GM12878 (cell line): ENCODE measurements around the gene UNC45A. TPM values are rescaled to one million over a fixed set of nuclear protein-coding genes. Genes with fewer than 3 reads are reported as not detected.

ENCODE experiments used
- ATAC-seq: fragments of 200-7000 bp; cut with Tn5 transposase; 3 replicates; pipeline ENCODE4 v1.9.1; 2020; ENCODE audit warnings: mild to moderate bottlenecking, moderate library complexity
- BruUV-seq: library from RNA; stranded (reverse); fragments of 400-500 nt; replicated peaks from 2 replicates; lab custom pipeline; 2021; lab: Mats Ljungman, UMichigan
- CTCF ChIA-PET: fragments of 300-600 bp; sonication (Branson Sonifier 250); formaldehyde crosslinking; extraction: SDS; loops from one replicate; lab custom pipeline; 2021; ENCODE audit warnings: inconsistent platforms; lab: Yijun Ruan, JAX
- POLR2A ChIA-PET: fragments of 350-600 bp; formaldehyde crosslinking; extraction: SDS; loops from one replicate; lab custom pipeline; 2021; ENCODE audit warnings: inconsistent platforms; lab: Charles Lee
- RAD21 ChIA-PET: fragments of 300-600 bp; sonication (Branson Sonifier 250); formaldehyde crosslinking; loops from one replicate; lab custom pipeline; 2023; ENCODE audit warnings: antibody characterized with exemption; ENCODE audit not compliant: unreplicated experiment; lab: Charles Lee
- SMC1A ChIA-PET: fragments of 300-600 bp; sonication (Branson Sonifier 250); formaldehyde crosslinking; loops from one replicate; lab custom pipeline; 2023; ENCODE audit not compliant: unreplicated experiment, uncharacterized antibody; lab: Charles Lee
- DNase-seq: peaks from one replicate; pipeline ENCODE4 v3.0.0-alpha.2; 2011; ENCODE audit warnings: low read depth, low spot score
- FAIRE-seq: peaks from 3 replicates; lab custom pipeline; 2011; peaks lifted over from hg19 to GRCh38; lab: Jason Lieb, UNC
- H2AFZ ChIP-seq: 2 replicates; pipeline ENCODE4 v1.6.0; 2011; ENCODE audit warnings: low read depth, low read length, control low read depth; ENCODE audit not compliant: control insufficient read depth
- H3K27ac ChIP-seq: 2 replicates; pipeline ENCODE4 v1.5.1; 2011; ENCODE audit warnings: control low read depth; ENCODE audit not compliant: control insufficient read depth, insufficient read depth
- H3K27me3 ChIP-seq, 2 experiments: replicated peaks in 1 of 2; 2 replicates each; pipeline versions ENCODE4 v1.6.0 to v1.6.1; 2011; ENCODE audit warnings: low read length in 1 of 2; ENCODE audit not compliant: control insufficient read depth in 2 of 2, insufficient read depth in 2 of 2
- H3K36me3 ChIP-seq, 2 experiments: 2 replicates each; pipeline ENCODE4 v1.5.1; 2011; ENCODE audit warnings: low read length in 1 of 2; ENCODE audit not compliant: control insufficient read depth in 2 of 2, insufficient read depth in 2 of 2
- H3K4me1 ChIP-seq: 2 replicates; pipeline ENCODE4 v1.6.1; 2011; ENCODE audit warnings: mild to moderate bottlenecking, low read length, moderate library complexity, mixed read lengths; ENCODE audit not compliant: control insufficient read depth, insufficient read depth
- H3K4me2 ChIP-seq: 2 replicates; pipeline ENCODE4 v1.6.0; 2011; ENCODE audit warnings: control low read depth; ENCODE audit not compliant: control insufficient read depth, insufficient read depth
- H3K4me3 ChIP-seq: fragments of 200-600 bp; sonication (generic); 2 replicates; pipeline ENCODE4 v1.5.1; 2016
- H3K79me2 ChIP-seq: 2 replicates; pipeline ENCODE4 v1.6.0; 2011; ENCODE audit warnings: low read length; ENCODE audit not compliant: control insufficient read depth, insufficient read depth
- H3K9ac ChIP-seq: 2 replicates; pipeline ENCODE4 v1.8.0; 2011; ENCODE audit warnings: low read length, control low read depth, mixed read lengths; ENCODE audit not compliant: control insufficient read depth, insufficient read depth
- H3K9me3 ChIP-seq: replicated peaks from 3 replicates; pipeline ENCODE4 v1.5.1; 2011; ENCODE audit warnings: mild to moderate bottlenecking, low read length; ENCODE audit not compliant: control insufficient read depth, insufficient read depth
- H4K20me1 ChIP-seq: 2 replicates; pipeline ENCODE4 v1.6.0; 2011; ENCODE audit not compliant: control insufficient read depth, insufficient read depth
- FOS ChIP-seq: IDR thresholded peaks from 3 replicates; pipeline ENCODE4 v1.6.1; 2011; ENCODE audit warnings: borderline replicate concordance; ENCODE audit not compliant: insufficient read length; ENCODE audit errors: extremely low read depth
- WRNIP1 ChIP-seq: IDR thresholded peaks from 2 replicates; pipeline ENCODE4 v1.6.1; 2011; ENCODE audit warnings: low read depth, low read length, improper control_type of control experiment, borderline replicate concordance
- WGBS: methylation state at CpG from one replicate; pipeline ENCODE4 v1.1.6; 2016; ENCODE audit warnings: low lambda C conversion rate; ENCODE audit not compliant: insufficient replicate concordance, insufficient coverage; ENCODE audit errors: missing lambda C conversion rate; 5-methylcytosine and 5-hydroxymethylcytosine counted together
- in situ Hi-C: fragments of 300-500 bp; cut with MboI; formaldehyde crosslinking; loops from 9 replicates; pipeline ENCODE4 v1.14.3; 2018; ENCODE audit warnings: mixed read lengths
- intact Hi-C: fragments of 100-400 bp; cut with micrococcal nuclease; formaldehyde crosslinking; loops from one replicate; pipeline ENCODE4 v1.14.2; 2022; ENCODE audit not compliant: unreplicated experiment
- polyA plus RNA-seq, 11 experiments: library from polyadenylated mRNA; depleted of rRNA in 4 of 11; unstranded in 6 of 11; stranded (reverse) in 5 of 11; fragments of >200 nt; fragmentation: Nextera tagmentation in 4 of 11; fragmentation: Illumina TruSeq in 1 of 11; extraction: Ambion mirVana in 4 of 11; extraction: Trizol in 1 of 11; gene quantifications; 1 replicate in 1 of 11; 2 replicates in 10 of 11; pipeline versions ENCODE4 v1.2.1 to v1.2.3, GENCODE V29; 2011 to 2016; ENCODE audit warnings: inconsistent platforms in 2 of 11, missing spikeins in 2 of 11, low read depth in 1 of 11
- total RNA-seq, 4 experiments: library from RNA; depleted of rRNA in 3 of 4; stranded (reverse); fragments of >200 nt in 3 of 4; fragmentation: Illumina TruSeq in 1 of 4; extraction: Trizol in 1 of 4; gene quantifications; 2 replicates each; pipeline versions ENCODE4 v1.2.1 to v1.2.3, GENCODE V29; 2013 to 2021
- TF ChIP-seq, protein P1 (sequence below): fragments of 150-350 bp; IDR thresholded peaks from 2 replicates; pipeline ENCODE4 v1.6.1; 2016; ENCODE audit warnings: low read depth, low read length
- TF ChIP-seq, protein P2 (sequence below): IDR thresholded peaks from 2 replicates; pipeline ENCODE4 v1.6.1; 2011; ENCODE audit warnings: borderline replicate concordance, low read depth, mild to moderate bottlenecking, moderate library complexity, mixed read lengths, low read length; ENCODE audit not compliant: insufficient read depth; ENCODE audit errors: extremely low read length
- TF ChIP-seq, protein P3 (sequence below): fragments of 450-650 bp; IDR thresholded peaks from 2 replicates; pipeline ENCODE4 v1.6.1; 2018; ENCODE audit warnings: borderline replicate concordance, mild to moderate bottlenecking; ENCODE audit not compliant: partially characterized antibody

The UNC45A gene
- total and polyA plus RNA-seq, 10 of the 15 experiments (the other 5 are each of a cell fraction or from before 2014, with no cell fraction given) = 10.3 to 57.8 (median 40.5) TPM

DNA sequence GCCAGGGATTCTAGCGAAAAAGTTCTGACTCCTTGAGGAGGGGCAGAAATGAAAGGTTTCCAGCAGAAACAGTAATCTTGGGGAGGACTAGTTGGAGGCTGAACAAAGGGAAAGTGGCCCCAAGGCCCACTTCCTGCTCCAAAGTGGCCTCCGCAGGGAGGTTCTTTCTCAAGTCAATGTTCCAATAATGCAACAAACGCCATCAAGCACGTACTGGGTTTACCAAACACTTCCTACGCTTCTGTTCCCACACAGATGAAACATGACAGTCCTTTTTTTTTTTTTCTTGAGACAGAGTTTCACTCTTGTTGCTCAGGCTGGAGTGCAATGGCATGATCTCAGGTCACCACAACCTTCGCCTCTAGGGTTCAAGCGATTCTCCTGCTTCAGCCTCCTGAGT, 10.0 kb downstream of the UNC45A start:
- Histone ChIP-seq H3K9me3 (no peaks in the 10 kb centered on the region), H3K4me3 (no peak overlapping the region), H3K9ac (no peak overlapping the region), H3K36me3 (peaks cover 19 to 41% of the 10 kb centered on the region in 2 experiments), H3K27me3 (no peaks in the 10 kb centered on the region), H3K27ac (no peak overlapping the region), H2AFZ (no peak overlapping the region), H3K4me2 (no peak overlapping the region), H3K4me1 (no peaks in the 10 kb centered on the region), H4K20me1 (no peaks in the 10 kb centered on the region), H3K79me2 (no peaks in the 10 kb centered on the region)
- BruUV-seq = no TSS peak
- RAD21 ChIA-PET = no interaction called here
- 94% methylated on average over 7 of the region's 7 CpGs for WGBS
- TF ChIP-seq, protein P1, sequence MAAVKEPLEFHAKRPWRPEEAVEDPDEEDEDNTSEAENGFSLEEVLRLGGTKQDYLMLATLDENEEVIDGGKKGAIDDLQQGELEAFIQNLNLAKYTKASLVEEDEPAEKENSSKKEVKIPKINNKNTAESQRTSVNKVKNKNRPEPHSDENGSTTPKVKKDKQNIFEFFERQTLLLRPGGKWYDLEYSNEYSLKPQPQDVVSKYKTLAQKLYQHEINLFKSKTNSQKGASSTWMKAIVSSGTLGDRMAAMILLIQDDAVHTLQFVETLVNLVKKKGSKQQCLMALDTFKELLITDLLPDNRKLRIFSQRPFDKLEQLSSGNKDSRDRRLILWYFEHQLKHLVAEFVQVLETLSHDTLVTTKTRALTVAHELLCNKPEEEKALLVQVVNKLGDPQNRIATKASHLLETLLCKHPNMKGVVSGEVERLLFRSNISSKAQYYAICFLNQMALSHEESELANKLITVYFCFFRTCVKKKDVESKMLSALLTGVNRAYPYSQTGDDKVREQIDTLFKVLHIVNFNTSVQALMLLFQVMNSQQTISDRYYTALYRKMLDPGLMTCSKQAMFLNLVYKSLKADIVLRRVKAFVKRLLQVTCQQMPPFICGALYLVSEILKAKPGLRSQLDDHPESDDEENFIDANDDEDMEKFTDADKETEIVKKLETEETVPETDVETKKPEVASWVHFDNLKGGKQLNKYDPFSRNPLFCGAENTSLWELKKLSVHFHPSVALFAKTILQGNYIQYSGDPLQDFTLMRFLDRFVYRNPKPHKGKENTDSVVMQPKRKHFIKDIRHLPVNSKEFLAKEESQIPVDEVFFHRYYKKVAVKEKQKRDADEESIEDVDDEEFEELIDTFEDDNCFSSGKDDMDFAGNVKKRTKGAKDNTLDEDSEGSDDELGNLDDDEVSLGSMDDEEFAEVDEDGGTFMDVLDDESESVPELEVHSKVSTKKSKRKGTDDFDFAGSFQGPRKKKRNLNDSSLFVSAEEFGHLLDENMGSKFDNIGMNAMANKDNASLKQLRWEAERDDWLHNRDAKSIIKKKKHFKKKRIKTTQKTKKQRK = no peak
- TF ChIP-seq, protein P2, sequence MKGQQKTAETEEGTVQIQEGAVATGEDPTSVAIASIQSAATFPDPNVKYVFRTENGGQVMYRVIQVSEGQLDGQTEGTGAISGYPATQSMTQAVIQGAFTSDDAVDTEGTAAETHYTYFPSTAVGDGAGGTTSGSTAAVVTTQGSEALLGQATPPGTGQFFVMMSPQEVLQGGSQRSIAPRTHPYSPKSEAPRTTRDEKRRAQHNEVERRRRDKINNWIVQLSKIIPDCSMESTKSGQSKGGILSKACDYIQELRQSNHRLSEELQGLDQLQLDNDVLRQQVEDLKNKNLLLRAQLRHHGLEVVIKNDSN = no peak
- TF ChIP-seq FOS (no peak), WRNIP1 (no peak)
- TF ChIP-seq, protein P3, sequence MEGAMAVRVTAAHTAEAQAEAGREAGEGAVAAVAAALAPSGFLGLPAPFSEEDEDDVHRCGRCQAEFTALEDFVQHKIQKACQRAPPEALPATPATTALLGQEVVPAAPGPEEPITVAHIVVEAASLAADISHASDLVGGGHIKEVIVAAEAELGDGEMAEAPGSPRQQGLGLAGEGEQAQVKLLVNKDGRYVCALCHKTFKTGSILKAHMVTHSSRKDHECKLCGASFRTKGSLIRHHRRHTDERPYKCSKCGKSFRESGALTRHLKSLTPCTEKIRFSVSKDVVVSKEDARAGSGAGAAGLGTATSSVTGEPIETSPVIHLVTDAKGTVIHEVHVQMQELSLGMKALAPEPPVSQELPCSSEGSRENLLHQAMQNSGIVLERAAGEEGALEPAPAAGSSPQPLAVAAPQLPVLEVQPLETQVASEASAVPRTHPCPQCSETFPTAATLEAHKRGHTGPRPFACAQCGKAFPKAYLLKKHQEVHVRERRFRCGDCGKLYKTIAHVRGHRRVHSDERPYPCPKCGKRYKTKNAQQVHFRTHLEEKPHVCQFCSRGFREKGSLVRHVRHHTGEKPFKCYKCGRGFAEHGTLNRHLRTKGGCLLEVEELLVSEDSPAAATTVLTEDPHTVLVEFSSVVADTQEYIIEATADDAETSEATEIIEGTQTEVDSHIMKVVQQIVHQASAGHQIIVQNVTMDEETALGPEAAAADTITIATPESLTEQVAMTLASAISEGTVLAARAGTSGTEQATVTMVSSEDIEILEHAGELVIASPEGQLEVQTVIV = no peak
- SMC1A ChIA-PET = no interaction called here
- CTCF ChIA-PET = interaction anchor here (2.6 kb wide), 1 partner anchor 10 kb away, joined by 16 read pairs; the partner anchor contains the start of gene UNC45A
- DNase-seq = no peak
- POLR2A ChIA-PET = no interaction called here
- ATAC-seq = no peak
- in situ Hi-C loops = no loop called here
- FAIRE-seq = no peak
- intact Hi-C loops = no loop called here
